Measurements from ENCODE around the gene RPIA. TPM values are rescaled to one million over a fixed set of nuclear protein-coding genes. Genes with fewer than 3 reads are reported as not detected.

The RPIA gene
- total RNA-seq: 21.0 and 22.7 TPM in 2 replicates

GRCh38 chr2:88691339-88692183 is at the start of gene RPIA:
Gene RPIA (plus strand): TSS chr2:88691673. CDS start chr2:88691699, 26 bp downstream.

Other genes starting within 250 kb of the RPIA start
- not detected in 2 replicates for gene FOXI3, start 239.0 kb upstream of the RPIA start, total RNA-seq
- 18.5 and 38.7 TPM in 2 replicates for gene EIF2AK3, start 64.2 kb upstream of the RPIA start, total RNA-seq